Uterus (tissue), 4 donors: Measurements from ENCODE around the gene HSH2D. TPM values are rescaled to one million over a fixed set of nuclear protein-coding genes. Genes with fewer than 3 reads are reported as not detected.
"Not testable (repeated sequence)": the region's sequence is repeated elsewhere in the genome, so short reads cannot be mapped to it uniquely, and the experiment has no call there.

ENCODE experiments used
- DNase-seq, 2 donors: peaks; one replicate each; pipeline ENCODE4 v3.0.0-alpha.2; 2019 to 2020
- H3K27ac ChIP-seq, 2 donors: fragments of 200-600 bp; sonication (generic); 1 replicate in 1 of 2; 2 replicates in 1 of 2; pipeline ENCODE4 v1.5.1; 2016 to 2018
- H3K27me3 ChIP-seq, 2 donors: fragments of 200-600 bp; sonication (generic); one replicate each; pipeline ENCODE4 v1.5.1; 2018 to 2019; ENCODE audit warnings: control low read depth in 1 of 2
- H3K36me3 ChIP-seq, 2 donors: fragments of 200-600 bp; sonication (generic); one replicate each; pipeline ENCODE4 v1.5.1; 2019; ENCODE audit warnings: control low read depth in 1 of 2
- H3K4me1 ChIP-seq, 2 donors: fragments of 200-600 bp; sonication (generic); one replicate each; pipeline ENCODE4 v1.5.1; 2018 to 2019; ENCODE audit warnings: control low read depth in 1 of 2
- H3K4me3 ChIP-seq, 2 donors: fragments of 200-600 bp; sonication (generic); 1 replicate in 1 of 2; 2 replicates in 1 of 2; pipeline ENCODE4 v1.5.1; 2018 to 2019; ENCODE audit warnings: mild to moderate bottlenecking in 1 of 2
- H3K9me3 ChIP-seq, 2 donors: fragments of 200-600 bp; sonication (generic); one replicate each; pipeline ENCODE4 v1.5.1; 2019; ENCODE audit warnings: control low read depth in 1 of 2
- CTCF ChIP-seq, 4 experiments: fragments of 200-600 bp in 2 of 4; fragments of 450-650 bp in 2 of 4; sonication (generic) in 2 of 4; IDR thresholded peaks; one replicate each; pipeline ENCODE4 v1.5.1; 2016 to 2019; ENCODE audit warnings: antibody characterized with exemption in 4 of 4, mild to moderate bottlenecking in 2 of 4, moderate library complexity in 1 of 4
- POLR2A ChIP-seq, 2 donors: fragments of 450-650 bp; IDR thresholded peaks; one replicate each; pipeline ENCODE4 v1.6.1; 2016; ENCODE audit warnings: antibody characterized with exemption in 2 of 2, mild to moderate bottlenecking in 1 of 2, moderate library complexity in 1 of 2
- intact Hi-C: fragments of 100-400 bp; cut with DNase I; formaldehyde crosslinking; loops from one replicate; pipeline ENCODE4 v1.15.1; 2023; ENCODE audit warnings: low total_unique reads
- total RNA-seq, 4 donors: library from RNA; depleted of rRNA in 3 of 4; stranded (reverse); fragments of >200 nt in 3 of 4; gene quantifications; one replicate each; pipeline versions ENCODE4 v1.1.0 to v1.2.4, GENCODE V29; 2014 to 2023
- donor health status: DM: yes; HTN: yes; CAD: no.

The HSH2D gene
- total RNA-seq, 4 donors from 2014 or later: 1.4 to 3.1 (median 2.4) TPM; not detected in 1

- intact Hi-C loops: no loop called here
- Histone ChIP-seq H3K9me3 (no peaks in the 10 kb centered on the region), H3K4me1 (no peaks in the 10 kb centered on the region), H3K27me3 (no peaks in the 10 kb centered on the region), H3K27ac (no peak overlapping the region), H3K36me3 (no peaks in the 10 kb centered on the region), H3K4me3 (no peak overlapping the region)
- TF ChIP-seq CTCF (IDR thresholded peaks at IDR 0.05): no peak
- no peak for TF ChIP-seq POLR2A (IDR thresholded peaks at IDR 0.05)
- DNase-seq: no peak
These were observed 26.6 kb downstream of the HSH2D start for GRCh38 chr19:16170134-16170533.

- Histone ChIP-seq H3K36me3 (no peaks in the 10 kb centered on the region), H3K27ac (no peak overlapping the region), H3K4me1 (no peaks in the 10 kb centered on the region), H3K4me3 (no peak overlapping the region), H3K9me3 (no peaks in the 10 kb centered on the region), H3K27me3 (no peaks in the 10 kb centered on the region)
- no peak for DNase-seq
- intact Hi-C loops: no loop called here
- no peak for TF ChIP-seq CTCF (IDR thresholded peaks at IDR 0.05)
- TF ChIP-seq POLR2A (IDR thresholded peaks at IDR 0.05): no peak
These were observed 32.5 kb downstream of the HSH2D start for GRCh38 chr19:16175954-16176353.

GRCh38 chr19:16178866-16179265 lies 35.4 kb downstream of the HSH2D start:
- DNase-seq, H3K4me1 ChIP-seq, H3K27ac ChIP-seq, H3K27me3 ChIP-seq, intact Hi-C loops, H3K4me3 ChIP-seq, H3K9me3 ChIP-seq, H3K36me3 ChIP-seq: not testable (repeated sequence)

GRCh38 chr19:16180611-16181010 lies 37.1 kb downstream of the HSH2D start:
- Histone ChIP-seq H3K9me3 (no peaks in the 10 kb centered on the region), H3K27ac (no peak overlapping the region), H3K4me3 (no peak overlapping the region), H3K36me3 (no peaks in the 10 kb centered on the region), H3K27me3 (no peaks in the 10 kb centered on the region), H3K4me1 (no peaks in the 10 kb centered on the region)
- intact Hi-C loops: no loop called here
- DNase-seq: no peak
- TF ChIP-seq POLR2A (IDR thresholded peaks at IDR 0.05): no peak
- no peak for TF ChIP-seq CTCF (IDR thresholded peaks at IDR 0.05)

GRCh38 chr19:16184665-16185122 lies 41.2 kb downstream of the HSH2D start:
- H3K4me3 ChIP-seq: peak overlapping the region; percentile 50 to 71
- no peaks in the 10 kb centered on the region for H3K36me3 ChIP-seq
- no peaks in the 10 kb centered on the region for H3K9me3 ChIP-seq
- TF ChIP-seq POLR2A (IDR thresholded peaks at IDR 0.05) (no peak), CTCF (IDR thresholded peaks at IDR 0.05) (no peak)
- H3K4me1 ChIP-seq: peaks cover 4 to 11% of the 10 kb centered on the region in 2 donors
- DNase-seq: no peak
- intact Hi-C loops: loop anchor here (5.0 kb wide), 1 partner anchor 142 kb away; no protein-coding TSS in a partner anchor
- no peaks in the 10 kb centered on the region for H3K27me3 ChIP-seq
- H3K27ac ChIP-seq: peak overlapping the region in 1 of 2 donors; percentile 48
